ENCODE measurements around the gene ANKMY1.

DNA sequence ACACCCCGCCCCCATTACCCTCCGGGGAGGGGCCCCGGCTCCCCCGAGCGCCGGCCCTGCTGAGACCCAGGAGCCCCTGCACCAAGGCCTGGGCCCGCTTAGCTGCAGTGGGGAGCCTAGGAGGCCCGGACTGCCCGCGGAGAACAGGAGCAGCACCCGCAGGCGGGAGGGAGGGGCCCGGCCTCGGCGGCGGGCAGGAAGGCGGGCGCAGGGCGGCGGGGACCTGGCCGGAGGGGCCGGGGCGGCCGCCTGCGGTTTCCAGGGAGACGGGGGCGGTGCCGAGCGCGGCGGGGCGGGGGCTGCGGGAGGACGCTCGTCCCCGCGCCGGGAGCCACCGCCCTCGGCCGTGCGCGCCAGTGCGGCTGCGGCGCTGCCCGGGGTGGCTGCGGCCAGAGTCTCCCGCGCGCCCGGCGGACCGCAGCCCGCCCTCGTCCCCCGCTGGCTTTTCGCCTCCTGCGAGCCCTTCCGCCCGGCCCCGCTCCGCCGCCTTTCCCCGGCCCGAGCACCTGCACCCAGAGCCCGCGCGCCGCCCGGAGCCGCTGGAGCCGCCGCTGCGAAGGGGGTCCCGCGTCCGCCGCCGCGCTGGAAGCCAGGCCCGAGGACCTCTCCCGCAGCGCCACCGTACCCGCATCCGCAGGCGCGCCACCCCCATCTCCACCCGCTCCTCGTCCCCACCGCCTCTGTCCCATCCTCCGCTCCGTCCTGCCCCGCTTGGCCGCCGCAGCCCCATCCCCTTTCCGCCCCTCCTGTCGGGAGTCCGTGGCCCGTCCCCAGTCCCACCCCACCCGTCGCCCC is 105.1 kb downstream of the ANKMY1 start:
- no peak for TF ChIP-seq CTCF (IDR thresholded peaks at IDR 0.05; ENCODE audit: insufficient read depth, low read length, poor library complexity, severe bottlenecking)
- TF ChIP-seq EZH2phosphoT487 (conservative IDR thresholded peaks at IDR 0.05; ENCODE audit: low read length), result no peak

Measured in SU-DHL-6 (cell line).